SK-N-MC (cell line): ENCODE data around the gene MRPL45.

ENCODE experiments used
- DNase-seq: peaks from one replicate; pipeline ENCODE4 v3.0.0-alpha.2; 2011; ENCODE audit warnings: low read depth, low spot score
- H3K27ac ChIP-seq: fragments of 200-600 bp; sonication (generic); 2 replicates; pipeline ENCODE4 v1.5.1; 2016; ENCODE audit warnings: mixed run types
- H3K36me3 ChIP-seq: fragments of 200-600 bp; sonication (generic); 2 replicates; pipeline ENCODE4 v1.6.1; 2017; ENCODE audit warnings: antibody characterized with exemption, low read length, mixed read lengths; ENCODE audit not compliant: insufficient read depth
- H3K4me3 ChIP-seq: fragments of 200-600 bp; sonication (generic); 2 replicates; pipeline ENCODE4 v1.5.1; 2016
- H3K9ac ChIP-seq: fragments of 200-600 bp; sonication (generic); 2 replicates; pipeline ENCODE4 v1.8.0; 2017; ENCODE audit warnings: mixed run types, mixed read lengths; ENCODE audit not compliant: insufficient read length
- H3K9me3 ChIP-seq: fragments of 200-600 bp; sonication (generic); 2 replicates; pipeline ENCODE4 v1.6.1; 2017; ENCODE audit warnings: low read depth, mild to moderate bottlenecking, antibody characterized with exemption, low read length, moderate library complexity, mixed read lengths
- EZH2 ChIP-seq: fragments of 200-600 bp; sonication (generic); IDR thresholded peaks from one replicate; pipeline ENCODE4 v1.6.1; 2017; ENCODE audit warnings: antibody characterized with exemption
- FOXP2 ChIP-seq: optimal IDR thresholded peaks from 2 replicates; pipeline ENCODE3; 2011; ENCODE audit warnings: mild to moderate bottlenecking, moderate library complexity; ENCODE audit not compliant: insufficient read depth; ENCODE audit errors: extremely low read length, control extremely low read depth
- POLR2AphosphoS5 ChIP-seq: IDR thresholded peaks from 2 replicates; pipeline ENCODE4 v1.6.1; 2012; ENCODE audit warnings: mild to moderate bottlenecking, low read depth, low read length, borderline replicate concordance

The MRPL45 gene

GRCh38 chr17:38333635-38334295 is 36.8 kb downstream of the MRPL45 start:
- H3K9ac ChIP-seq = no peak overlapping the region
- H3K36me3 ChIP-seq = no peaks in the 10 kb centered on the region
- no peak for DNase-seq
- no peak overlapping the region for H3K27ac ChIP-seq
- no peak overlapping the region for H3K4me3 ChIP-seq
- no peaks in the 10 kb centered on the region for H3K9me3 ChIP-seq
- TF ChIP-seq FOXP2 (no peak), POLR2AphosphoS5 (no peak), EZH2 (no peak)

DNA sequence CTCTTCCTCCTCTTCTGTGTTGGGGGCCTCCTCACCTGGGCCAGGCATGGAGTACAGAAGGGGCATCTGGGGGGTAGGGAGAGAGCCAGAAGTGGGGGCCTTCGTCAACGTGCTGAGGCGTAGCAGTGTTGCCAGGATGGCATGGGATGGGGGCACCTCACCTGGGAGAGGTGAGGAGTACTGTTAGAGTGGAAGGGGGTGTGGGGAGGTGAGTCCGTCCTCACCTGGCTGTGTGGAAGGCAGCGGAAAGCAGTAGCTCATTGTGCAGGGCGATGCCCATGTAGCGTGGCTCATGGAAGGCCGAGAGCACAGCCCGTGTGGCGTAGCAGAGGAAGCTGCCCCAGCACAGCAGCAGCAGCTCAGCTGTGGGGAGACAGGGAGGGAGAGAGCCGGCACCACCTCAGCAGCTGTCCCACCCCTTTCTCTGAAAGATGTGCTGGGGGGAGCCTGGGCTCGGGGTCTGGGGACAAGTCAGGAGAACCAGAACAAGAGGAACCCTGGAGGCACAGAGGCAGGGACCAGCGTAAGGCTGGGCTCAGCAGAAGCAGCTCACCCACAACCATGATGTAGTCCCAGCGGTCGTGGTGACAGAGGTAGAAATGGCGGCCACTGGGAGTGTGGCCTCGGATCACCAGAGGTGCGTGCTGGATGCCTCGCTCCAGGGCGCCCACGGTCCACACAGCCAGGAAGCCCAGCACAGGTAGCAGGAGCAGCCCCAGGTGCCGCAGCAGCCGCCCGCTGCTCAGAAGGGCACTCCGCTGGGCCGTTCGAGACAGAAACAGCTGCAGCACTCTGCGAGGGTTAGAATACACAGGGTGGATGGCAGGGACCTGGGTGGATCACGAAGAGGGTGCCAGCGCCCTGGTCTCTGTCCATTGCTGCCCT is 37.8 kb downstream of the MRPL45 start:
- Histone ChIP-seq H3K4me3 (no peak overlapping the region), H3K36me3 (no peaks in the 10 kb centered on the region), H3K27ac (no peak overlapping the region), H3K9ac (no peak overlapping the region), H3K9me3 (no peaks in the 10 kb centered on the region)
- no peak for DNase-seq
- no peak for TF ChIP-seq EZH2
- TF ChIP-seq POLR2AphosphoS5 = no peak
- no peak for TF ChIP-seq FOXP2

GRCh38 chr17:38336838-38337237 is 39.9 kb downstream of the MRPL45 start:
- Histone ChIP-seq H3K4me3 (no peak overlapping the region), H3K27ac (no peak overlapping the region), H3K9me3 (no peaks in the 10 kb centered on the region), H3K36me3 (no peaks in the 10 kb centered on the region), H3K9ac (no peak overlapping the region)
- DNase-seq = no peak
- no peak for TF ChIP-seq EZH2
- TF ChIP-seq FOXP2 = no peak
- TF ChIP-seq POLR2AphosphoS5 = no peak

DNA sequence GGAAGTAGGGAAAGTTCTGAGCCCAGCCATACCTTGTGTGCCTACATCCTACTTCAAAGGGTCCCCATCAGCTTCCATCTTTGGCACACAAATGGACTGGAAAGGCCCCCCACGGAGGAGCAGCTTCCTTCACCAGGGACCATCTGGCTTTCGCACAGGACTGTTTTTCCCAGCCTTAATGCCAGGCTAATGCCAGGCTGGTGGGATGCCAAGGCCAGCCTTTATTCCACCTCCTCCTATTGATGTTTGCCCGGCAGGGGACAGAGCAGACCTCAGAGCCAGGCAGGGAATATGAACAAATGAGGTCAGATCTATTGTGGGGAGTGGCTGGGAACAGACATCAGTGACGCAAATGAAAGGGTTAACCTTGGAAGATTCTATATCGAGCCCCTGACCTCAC is 41.1 kb downstream of the MRPL45 start:
- Histone ChIP-seq H3K9ac (no peak overlapping the region), H3K36me3 (no peaks in the 10 kb centered on the region), H3K4me3 (no peak overlapping the region), H3K9me3 (no peaks in the 10 kb centered on the region), H3K27ac (no peak overlapping the region)
- TF ChIP-seq EZH2 (no peak), POLR2AphosphoS5 (no peak), FOXP2 (no peak)
- no peak for DNase-seq

DNA sequence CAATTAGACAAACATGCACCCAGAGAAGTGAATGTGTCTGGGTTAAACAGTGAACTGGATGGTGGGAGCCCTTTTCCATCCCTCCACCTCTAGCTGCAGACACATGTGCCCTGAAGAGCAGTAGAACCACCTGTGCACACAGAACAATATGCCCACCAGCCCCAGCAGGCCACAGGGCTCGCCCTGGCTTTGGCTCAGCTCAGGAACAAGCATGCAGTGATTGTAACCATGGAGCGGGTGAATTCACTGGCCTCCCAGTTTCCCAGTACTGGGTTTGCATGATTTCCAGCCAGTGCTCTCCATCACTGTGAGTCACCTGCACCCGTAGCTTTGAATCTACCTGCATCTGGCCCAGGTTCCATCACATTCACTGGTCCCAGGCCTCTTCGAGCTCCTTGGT is 41.6 kb downstream of the MRPL45 start:
- Histone ChIP-seq H3K27ac (no peak overlapping the region), H3K9ac (no peak overlapping the region), H3K36me3 (no peaks in the 10 kb centered on the region), H3K4me3 (no peak overlapping the region), H3K9me3 (no peaks in the 10 kb centered on the region)
- TF ChIP-seq EZH2 = no peak
- no peak for TF ChIP-seq FOXP2
- TF ChIP-seq POLR2AphosphoS5 = no peak
- no peak for DNase-seq

DNA sequence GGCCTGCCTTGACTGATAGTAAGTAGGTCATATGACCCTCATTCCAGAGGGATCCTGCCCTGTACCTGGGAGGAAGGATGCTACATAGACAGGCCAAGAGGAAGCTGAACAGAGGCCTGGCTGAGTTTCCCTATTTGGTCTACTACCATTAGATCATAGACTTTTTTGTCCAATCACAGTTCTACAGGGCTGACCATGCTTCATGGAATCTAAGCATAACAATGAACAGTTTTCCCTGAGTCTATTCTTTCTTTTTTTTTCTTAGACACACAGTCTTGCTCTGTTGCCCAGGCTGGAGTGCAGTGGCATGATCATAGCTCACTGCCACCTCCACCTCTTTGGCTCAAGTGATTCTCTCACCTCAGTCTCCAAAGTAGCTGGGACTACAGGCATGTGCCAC is 42.9 kb downstream of the MRPL45 start:
- H3K36me3 ChIP-seq = no peaks in the 10 kb centered on the region
- no peaks in the 10 kb centered on the region for H3K9me3 ChIP-seq
- DNase-seq = no peak
- no peak overlapping the region for H3K9ac ChIP-seq
- TF ChIP-seq POLR2AphosphoS5 = no peak
- no peak for TF ChIP-seq EZH2
- no peak for TF ChIP-seq FOXP2
- no peak overlapping the region for H3K27ac ChIP-seq
- H3K4me3 ChIP-seq = no peak overlapping the region

- no peak for TF ChIP-seq FOXP2
- no peak for TF ChIP-seq POLR2AphosphoS5
- no peak for TF ChIP-seq EZH2
Measured at GRCh38 chr17:38341035-38341721, 44.2 kb downstream of the MRPL45 start.

More at GRCh38 chr17:38341035-38341721, 44.2 kb downstream of the MRPL45 start:
- Histone ChIP-seq H3K36me3 (no peaks in the 10 kb centered on the region), H3K9me3 (no peaks in the 10 kb centered on the region), H3K4me3 (no peak overlapping the region), H3K9ac (no peak overlapping the region), H3K27ac (no peak overlapping the region)
- no peak for DNase-seq
